Measurements from ENCODE around the gene AGAP1.
"Not testable (repeated sequence)": the region's sequence is repeated elsewhere in the genome, so short reads cannot be mapped to it uniquely, and the experiment has no call there.

Gene AGAP1

DNA sequence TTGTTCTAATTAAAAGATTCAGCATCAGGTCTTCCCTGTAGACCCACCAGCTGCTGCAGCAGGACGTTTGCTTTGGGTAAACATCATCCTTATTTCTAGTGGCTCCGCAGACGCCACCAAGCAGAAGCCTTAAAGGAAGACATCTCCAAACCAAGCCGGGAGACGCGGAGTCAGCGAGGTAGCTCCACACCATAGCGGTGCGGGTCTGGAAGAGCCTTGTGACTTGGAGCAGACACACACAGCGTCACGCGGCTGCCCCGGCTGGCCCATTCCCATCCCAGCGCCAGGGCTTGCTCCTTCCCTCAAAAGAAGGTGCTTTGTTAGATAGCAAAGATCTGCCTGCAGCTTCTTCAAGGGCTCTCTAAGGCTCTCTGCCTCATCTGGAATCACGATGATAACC is 437.8 kb downstream of the AGAP1 start:
- peak in 1 of 51 donors; percentile 36 for DNase-seq

DNA sequence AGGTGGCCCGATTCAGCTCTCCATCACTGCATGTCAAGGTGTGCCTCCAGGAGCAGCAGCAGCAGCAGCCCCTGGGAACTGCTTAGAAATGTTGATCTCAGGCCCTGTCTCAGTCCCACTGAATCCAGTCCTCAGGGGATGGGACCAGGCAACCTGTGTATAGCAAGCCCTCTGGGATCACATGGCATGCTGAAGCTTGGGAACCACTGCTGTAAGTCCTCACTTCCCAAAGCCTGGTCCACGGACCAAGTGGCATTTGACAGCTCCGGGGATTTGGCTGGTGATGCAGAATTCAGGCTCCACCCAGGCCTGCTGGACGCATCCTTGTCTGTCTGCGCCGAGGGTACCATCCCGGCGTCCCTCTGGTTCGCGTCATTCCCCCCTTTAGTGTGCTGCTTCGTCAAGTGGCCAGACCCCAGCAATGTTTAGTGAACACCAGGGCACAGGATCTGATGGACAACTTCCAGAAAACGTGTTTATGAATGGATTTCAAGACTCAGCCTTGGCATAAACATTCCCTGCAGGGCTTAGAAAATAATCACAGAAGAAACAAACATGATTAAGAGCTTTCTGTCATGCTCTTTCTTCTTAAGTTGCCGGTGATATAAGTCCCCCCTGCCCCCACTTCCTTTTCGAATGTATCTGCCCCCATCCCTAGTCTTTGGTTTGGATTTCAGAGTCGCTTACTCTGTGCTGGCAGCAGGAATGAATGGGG is 440.4 kb downstream of the AGAP1 start:
- no peak for DNase-seq

DNA sequence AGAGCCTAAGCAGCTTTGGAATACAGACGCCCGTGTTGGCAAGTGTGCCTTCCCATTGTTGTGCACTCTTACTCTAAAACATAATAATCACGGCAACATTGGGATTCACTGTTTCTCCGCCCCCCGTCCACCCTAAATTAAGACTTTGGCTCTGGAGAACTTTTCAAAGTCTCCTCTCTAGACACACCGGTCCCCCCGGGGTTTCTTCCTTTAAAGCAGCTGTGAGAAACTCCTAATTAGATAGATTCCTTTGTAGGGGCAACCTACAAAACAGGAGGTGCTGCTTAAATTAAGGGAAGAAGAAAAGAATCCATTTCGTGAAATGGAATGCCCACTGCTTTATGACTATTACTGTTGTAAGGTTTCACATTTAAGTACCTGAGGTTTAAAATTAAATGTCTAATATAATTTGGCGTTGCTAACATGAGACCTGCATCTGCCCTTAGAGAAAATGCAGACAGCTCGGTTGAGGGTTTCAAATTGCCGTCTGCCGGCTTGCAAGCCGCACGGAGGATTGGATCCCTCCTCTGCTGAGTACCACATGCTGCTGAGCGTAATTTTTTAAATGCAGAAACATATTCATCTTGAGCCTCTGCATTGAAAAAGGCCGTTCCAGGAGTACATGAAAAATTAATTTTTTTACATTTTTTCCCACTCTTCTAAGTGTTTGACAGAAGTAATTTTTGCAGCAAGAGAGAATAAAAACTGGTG is 441.1 kb downstream of the AGAP1 start:
- DNase-seq = no peak

DNA sequence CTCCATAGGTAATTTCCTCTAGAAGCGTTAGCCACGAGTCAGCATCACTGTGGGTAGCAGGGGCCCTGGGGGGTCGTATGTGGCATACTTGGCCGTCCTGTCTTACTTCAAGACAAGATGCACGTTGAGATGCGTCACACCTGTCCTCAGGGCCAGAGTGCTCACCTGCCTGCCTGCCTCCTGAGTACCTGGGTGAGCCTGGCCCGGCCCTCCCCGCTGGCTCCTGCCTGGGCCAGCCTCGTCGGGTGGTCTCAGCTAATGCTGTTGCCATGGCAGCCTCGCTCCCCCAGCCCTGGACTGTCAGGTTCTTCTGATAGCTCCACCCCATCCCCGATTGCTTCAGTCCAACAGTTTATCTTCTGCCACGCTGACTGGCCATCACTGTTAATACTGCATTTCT is 441.9 kb downstream of the AGAP1 start:
- no peak for DNase-seq

DNA sequence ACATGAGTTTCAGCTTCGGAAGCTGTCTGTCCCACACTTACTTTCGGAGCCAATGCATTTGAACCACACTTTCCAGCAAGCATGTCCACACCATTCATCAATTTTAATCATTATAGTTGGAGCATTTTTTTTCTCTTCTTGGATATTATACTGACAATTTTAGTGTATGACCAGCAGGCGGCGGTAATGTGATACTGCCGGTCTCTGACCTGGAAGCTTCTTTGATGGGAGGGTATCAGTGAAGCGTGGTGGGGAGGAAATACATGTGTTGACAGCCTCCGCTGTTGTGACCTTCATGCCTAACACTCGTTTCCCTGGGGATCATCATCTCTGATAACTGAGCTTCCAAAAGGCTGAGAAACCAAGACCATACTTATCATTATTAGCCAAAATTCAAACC is 442.6 kb downstream of the AGAP1 start:
- no peak for DNase-seq

DNA sequence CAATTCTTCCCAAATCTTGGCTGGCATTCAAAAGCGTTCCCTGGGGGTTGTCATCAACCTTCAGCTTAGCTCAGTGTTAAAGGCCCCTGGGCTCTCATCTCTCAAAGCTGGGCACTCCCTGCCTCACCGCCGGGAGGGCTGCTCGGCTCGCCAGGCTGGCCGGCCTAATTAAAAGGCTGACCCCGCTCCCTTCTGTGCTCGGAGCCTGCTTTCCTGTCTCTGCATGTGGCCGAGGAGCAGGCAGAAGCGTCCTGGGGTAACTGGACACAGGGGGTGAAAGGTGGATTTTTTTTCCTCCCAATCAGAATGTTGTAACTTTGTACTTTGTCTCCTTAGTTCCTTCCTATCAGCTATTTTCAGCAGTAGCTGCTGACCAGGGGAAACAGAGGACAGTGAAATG is 443.2 kb downstream of the AGAP1 start:
- no peak for DNase-seq

DNA sequence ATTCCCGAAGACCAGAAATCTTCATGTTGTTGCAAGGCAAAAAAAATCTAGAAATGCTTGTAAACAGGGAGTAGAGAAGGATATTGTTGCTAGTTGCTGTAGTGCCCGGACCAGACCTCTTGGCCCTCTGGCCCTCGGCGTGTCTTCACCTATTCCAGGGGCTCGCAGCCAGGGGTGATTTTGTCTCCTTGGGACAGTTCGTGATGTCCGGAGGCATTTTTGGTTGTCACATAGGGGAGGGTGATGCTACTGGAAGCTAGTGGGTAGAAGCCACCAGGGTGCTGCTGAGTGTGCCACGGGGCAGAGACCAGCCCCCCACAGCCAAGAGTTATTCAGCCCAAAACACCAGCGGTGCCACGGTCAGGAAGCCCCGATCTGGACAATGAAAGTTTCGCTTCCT is 443.7 kb downstream of the AGAP1 start:
- no peak for DNase-seq

DNA sequence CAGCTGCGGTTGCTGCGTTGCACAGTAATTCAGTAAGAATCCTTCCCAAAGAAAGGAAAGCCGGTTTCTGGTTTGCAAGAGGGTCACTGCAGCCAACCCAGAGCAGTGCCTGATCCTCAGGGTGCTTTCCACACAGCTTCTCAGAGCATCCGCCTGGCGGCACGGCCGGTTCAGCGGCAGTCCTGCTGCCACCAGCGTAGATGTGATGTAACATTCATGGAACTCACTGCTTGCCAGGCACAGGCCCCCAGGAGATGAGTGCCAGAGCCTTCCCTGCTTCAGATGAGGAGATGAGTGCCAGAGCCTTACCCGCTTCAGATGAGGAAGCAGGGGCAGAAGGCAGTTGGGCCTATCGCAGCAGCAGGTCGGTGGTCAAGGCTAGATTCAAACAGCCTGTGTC is 444.1 kb downstream of the AGAP1 start:
- DNase-seq = no peak

DNA sequence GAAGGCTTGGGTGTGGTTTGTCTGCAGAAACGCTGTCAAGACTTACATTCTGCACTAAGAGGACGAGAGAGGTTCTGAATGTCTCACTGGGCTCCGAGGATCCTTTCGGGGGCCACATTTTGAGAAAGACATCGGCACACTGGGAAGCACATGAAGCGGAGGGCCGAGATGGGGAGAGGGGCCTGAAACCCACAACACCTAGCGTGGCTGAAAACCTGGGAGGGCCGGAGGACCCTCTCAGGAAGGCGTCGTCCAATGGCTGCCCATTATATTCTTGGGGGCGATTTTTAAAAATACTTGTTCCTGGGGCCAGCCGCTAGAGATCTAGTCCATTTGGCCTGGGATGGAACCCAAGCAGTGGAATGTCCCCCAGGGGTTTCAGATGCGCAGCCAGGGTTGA is 444.8 kb downstream of the AGAP1 start:
- DNase-seq = no peak

DNA sequence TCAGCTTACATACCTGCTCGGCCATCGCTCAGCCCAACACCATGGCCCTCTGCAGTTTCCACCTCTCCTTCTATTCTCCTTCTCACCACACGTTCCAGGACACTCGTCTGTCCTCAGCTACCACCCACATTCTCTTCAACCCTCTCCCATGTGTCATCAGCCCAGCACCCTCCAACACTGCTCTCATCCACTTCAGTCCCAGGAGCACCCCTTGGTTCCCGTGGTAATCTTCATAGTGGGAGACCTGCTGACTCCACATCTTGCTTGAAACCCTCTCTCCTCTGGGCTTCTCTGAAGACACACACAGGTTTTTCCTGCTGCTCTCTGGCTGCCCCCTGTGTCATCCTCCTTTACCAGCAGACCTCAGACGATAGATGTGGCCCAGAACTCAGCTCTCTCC is 445.6 kb downstream of the AGAP1 start:
- DNase-seq = no peak

DNA sequence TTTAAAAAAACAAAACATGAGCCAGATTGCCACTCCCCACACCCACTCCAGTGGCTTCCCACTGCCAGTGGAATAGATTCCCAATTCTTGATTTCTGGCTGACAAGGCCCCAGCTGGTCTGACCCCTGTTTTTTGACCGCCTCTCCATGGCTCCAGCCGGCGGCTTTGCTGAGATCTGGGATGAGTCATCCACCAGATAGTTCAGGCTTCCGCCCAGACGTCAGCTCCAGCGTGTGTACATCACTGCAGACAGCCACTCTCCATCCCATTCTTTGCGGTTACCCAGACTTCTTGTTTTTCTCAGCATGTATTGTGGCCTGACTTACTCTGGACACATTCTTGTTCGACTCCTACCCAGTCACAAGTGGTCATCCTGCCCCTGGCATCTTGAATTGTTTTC is 446.5 kb downstream of the AGAP1 start:
- DNase-seq = peak in 8 of 51 donors; percentile 14 to 52 (median 28)

DNA sequence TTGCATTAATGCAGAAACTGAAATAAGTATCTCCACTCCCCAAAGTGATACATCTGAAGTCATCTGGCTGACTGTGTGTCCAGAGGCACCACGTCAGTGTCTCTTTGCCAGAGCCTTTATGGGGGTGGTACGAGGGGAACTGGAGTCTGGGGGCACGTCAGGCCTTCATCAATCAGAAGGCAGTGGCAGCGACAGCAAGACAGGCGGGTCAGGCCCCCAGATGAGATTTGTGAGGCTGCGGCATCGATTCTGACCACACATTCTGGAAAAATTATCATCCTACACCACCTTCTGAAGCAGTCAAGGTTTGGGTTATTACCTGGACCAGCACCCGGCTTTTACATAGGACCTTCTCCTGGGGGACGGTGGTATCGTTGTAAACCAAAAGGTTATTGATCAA is 450.7 kb downstream of the AGAP1 start:
- no peak for DNase-seq

DNA sequence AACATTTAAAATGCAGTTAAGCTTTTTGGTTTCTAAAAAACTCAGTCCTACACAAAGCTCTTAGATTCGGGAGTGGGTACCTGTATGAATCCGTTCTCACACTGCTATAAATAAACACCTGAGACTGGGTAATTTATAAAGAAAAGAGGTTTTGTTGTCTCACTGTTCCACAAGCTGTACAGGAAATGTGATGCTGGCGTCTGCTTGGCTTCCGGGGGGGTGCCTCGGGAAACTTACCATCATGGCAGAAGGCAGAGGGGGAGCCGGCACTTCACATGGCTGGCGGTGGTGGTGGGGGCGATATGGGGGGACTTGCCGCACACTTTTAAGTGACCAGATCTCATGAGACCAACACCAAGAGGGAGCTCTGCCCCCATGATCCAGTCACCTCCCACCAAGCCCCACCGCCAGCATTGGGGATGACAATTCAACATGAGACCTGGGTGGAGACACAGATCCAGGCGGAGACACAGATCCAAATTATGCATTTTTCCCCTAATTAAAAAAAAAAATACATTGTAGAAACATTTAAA is 451.8 kb downstream of the AGAP1 start:
- no peak for DNase-seq

DNA sequence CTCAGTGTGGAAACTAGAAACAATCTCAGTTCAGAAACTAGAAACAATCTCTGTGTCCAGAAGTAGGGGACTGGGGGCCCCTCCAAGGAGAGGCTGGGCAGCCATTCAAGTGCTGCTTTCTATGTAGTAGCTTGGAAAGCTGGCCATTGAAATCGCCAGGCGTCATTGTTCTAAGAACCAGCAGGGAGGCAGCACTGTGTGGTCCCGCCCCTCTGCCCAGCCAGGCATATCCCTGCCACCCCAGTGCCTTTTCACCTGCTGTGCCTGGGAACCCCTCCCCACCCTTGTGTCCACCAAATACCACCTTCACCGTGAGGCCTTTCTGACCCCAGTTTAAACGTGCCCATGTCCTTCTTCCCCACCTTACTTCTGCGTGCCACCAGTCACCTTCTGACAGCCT is 452.7 kb downstream of the AGAP1 start:
- DNase-seq = peak in 9 of 51 donors; percentile 6 to 36 (median 20)

DNA sequence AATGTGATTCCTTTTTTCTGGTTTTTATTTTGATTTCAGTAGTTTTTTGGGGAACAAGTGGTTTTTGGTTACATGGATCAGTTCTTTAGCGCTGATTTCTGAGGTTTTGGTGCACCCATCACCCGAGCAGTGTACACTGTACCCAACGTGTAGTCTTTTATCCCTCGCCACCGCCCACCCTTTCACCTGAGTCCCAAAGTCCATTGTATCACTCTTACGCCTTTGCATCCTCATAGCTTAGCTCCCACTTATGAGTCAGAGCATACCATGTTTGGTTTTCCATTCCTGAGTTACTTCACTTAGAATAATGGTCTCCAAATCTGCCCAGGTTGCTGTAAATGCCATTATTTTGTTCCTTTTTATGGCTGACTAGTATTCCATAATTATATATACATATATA is 453.2 kb downstream of the AGAP1 start:
- DNase-seq = not testable (repeated sequence)

DNA sequence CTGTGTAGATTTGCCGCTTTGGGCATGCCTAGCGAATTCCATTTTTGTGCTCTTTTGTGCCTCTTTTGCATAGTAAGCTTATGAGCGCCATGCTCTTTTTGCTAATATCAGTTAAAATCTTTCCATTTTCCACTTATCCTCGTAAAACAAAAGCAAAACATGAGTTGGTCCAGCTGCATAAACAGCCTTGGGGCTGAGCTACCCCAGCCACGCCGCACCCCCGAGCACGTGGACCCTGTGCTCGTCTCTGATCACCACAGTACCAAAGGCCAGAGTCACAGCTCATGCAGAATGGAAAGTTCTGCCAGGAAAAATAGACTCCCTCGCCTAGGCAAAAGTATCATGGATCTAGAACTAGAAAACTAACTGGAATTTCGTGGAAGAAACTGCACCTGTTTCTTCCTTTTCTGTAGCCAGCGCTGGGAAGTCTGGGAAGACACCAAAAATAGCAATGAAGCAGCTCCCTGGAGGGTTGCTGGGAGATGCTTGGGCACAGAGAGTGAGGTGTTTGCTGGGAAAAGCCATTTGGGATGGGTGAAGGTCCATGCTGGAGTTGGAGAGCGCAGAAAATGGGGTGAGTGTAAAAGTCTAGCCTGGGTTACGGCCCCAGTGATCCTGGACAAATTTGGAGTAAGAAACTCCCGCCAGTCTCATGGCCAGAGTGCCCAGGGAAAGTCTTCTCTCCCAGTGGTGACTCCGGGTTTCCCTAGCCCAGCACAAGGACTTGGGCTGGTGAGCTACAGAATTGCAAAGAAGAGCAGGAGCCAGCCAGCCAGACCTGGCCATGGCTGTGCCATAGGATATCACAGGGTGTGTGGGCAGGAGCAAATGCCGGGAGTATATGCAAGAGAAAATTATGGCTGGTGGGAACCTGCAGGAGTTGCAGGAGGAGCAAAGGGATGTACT is 456.0 kb downstream of the AGAP1 start:
- DNase-seq = no peak

DNA sequence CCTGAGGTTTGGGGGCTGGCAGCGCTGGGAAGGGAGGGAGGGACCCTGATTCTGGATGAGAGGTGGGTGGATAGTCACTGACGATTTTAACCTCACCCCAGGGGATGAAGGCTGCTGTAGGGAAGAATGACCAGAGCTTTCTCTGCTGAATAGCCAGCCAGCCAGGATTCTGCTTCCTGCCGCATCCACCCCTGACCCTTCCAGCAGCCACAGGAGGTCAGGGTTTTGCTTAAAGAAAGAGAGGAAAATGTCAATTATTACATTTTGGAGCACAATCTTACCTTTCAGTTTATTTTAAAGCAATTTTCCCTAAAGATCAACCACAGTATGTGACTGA is 456.6 kb downstream of the AGAP1 start:
- no peak for DNase-seq

DNA sequence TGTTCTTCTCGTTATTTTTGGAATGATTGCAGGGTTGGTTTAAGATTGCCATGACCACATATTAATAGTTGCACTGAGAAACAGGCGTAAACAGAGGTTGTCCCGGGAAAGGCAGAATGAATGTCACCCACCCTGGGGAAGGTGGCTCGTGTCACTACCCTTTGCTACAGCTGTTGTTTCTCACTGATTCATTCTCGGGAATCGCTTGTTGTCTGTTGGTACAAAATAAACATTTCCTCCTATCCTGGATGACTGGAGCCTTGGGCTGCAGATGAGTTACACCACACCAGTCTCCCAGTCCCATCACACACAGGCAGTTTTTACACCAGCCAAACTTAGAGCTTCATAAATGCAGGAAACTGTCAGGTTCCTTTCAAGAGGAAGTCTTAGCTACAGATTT is 457.6 kb downstream of the AGAP1 start:
- no peak for DNase-seq

DNA sequence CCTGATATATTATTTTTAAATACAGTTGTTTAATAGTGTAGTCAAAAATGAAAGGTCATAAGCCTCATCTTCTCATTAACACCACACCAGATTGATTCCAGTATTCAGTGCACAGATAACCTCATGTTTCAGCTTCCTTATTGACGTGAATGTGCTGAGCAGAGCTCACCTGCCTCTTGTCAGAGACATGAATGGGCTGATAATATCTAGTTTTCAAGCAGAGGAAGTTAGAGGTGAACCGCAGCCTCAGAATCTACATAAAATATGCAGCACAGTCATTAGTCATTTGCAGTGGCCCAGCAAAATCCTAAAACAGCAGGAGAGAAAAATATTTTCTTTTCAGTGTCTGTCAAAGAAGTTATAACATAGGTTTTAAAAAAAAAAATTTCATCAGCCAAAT is 458.1 kb downstream of the AGAP1 start:
- DNase-seq = no peak

DNA sequence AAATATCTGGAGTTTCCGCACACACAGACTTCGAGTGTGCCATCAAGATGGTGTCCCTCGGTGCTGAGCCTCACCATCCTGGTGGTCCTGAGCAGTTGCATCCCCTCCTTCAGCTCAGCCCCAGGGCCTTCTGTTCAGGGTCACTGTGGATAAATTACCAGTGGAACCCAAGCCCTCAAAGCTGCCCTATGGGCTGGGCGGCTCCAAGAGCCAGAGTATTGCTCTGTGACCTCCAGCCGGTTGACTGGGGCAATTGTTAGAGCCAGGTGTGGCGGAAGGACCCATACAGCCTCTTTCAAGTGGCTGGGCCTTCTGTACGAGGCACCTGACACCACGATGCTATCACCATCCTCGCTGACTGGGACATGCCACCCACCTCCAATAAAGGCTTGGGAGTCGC is 458.9 kb downstream of the AGAP1 start:
- DNase-seq = no peak

DNA sequence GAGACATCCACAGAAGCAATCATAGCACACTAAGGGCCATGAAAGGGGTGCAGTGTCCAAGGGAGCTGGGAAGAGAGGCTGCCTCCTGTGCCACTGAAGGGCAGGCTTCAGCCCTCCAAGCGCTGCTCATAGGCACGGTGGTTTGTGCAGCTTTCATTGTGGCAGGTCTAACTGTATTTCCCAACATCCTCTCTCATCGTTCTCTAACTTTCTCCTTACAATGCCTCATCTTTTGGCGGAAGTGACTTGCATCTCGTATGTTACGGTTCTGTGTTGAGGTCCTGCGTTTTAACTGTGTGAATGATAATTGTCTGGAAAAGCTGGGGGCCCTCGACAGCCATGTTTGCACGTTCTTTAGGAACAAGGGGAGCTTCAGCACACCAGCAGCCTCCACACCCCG is 460.4 kb downstream of the AGAP1 start:
- no peak for DNase-seq

DNA sequence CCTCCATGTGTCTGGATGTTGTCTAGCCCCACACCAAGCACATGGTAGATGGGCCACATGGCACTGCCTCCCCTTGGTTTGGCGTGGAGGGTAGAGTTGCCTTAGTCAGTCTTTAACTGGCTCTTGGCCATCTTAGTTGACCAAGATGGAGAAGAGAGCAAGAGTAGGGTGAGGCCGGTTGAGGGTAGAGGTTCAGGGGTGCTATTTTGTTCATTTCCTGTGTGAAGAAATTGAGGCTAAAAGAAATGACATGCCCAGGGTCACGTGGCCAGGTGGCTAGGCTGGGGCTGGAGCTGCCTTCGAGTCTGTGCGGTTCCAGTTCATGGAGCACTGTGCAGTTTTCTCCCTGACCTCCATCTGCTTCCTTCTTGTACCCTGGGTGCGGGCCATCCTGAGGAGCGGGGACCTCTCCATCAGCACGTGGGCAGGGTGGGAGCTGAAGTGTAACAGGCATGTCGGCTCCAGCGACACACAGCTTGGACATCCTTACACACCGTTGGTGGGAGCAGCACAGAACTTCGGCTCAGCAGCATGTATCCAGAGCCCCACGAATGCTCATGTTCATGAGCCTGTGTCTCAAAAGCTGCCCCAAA is 461.1 kb downstream of the AGAP1 start:
- DNase-seq = no peak

Data from hypothalamus (tissue), 51 donors.